HL-60/S4 treated with phorbol 12-myristate 13-acetate at 8.2 ng/mL for 4 days and 3 days (cell line): ENCODE data around the gene TASP1.

Experiments
- in situ Hi-C: fragments of 300-500 bp; cut with MboI; formaldehyde crosslinking; loops from 2 replicates; pipeline ENCODE4 v1.15.0; 2022; ENCODE audit warnings: low sequenced_read_pairs

TASP1 gene

GRCh38 chr20:13355411-13355810, 283.3 kb downstream of the TASP1 start:
- in situ Hi-C loops = no loop called here

- in situ Hi-C loops = no loop called here
Observed at GRCh38 chr20:13353261-13353945, 285.3 kb downstream of the TASP1 start.

GRCh38 chr20:13349235-13349604, 289.5 kb downstream of the TASP1 start:
- in situ Hi-C loops = no loop called here

- in situ Hi-C loops = no loop called here
Observed at GRCh38 chr20:13348311-13349234, 290.2 kb downstream of the TASP1 start.

GRCh38 chr20:13344671-13345070, 294.1 kb downstream of the TASP1 start:
- in situ Hi-C loops = no loop called here

GRCh38 chr20:13342469-13343242, 296.1 kb downstream of the TASP1 start:
- in situ Hi-C loops = no loop called here

- in situ Hi-C loops = no loop called here
Observed at GRCh38 chr20:13341737-13342393, 296.9 kb downstream of the TASP1 start.

- in situ Hi-C loops = no loop called here
Observed at GRCh38 chr20:13340088-13340487, 298.6 kb downstream of the TASP1 start.
